ENCODE results near the gene LSP1.
A peak's percentile ranks its signal among the peaks of the same experiment; 100 is the strongest.
"Not testable (repeated sequence)": the region's sequence is repeated elsewhere in the genome, so short reads cannot be mapped to it uniquely, and the experiment has no call there.

LSP1 gene

DNA sequence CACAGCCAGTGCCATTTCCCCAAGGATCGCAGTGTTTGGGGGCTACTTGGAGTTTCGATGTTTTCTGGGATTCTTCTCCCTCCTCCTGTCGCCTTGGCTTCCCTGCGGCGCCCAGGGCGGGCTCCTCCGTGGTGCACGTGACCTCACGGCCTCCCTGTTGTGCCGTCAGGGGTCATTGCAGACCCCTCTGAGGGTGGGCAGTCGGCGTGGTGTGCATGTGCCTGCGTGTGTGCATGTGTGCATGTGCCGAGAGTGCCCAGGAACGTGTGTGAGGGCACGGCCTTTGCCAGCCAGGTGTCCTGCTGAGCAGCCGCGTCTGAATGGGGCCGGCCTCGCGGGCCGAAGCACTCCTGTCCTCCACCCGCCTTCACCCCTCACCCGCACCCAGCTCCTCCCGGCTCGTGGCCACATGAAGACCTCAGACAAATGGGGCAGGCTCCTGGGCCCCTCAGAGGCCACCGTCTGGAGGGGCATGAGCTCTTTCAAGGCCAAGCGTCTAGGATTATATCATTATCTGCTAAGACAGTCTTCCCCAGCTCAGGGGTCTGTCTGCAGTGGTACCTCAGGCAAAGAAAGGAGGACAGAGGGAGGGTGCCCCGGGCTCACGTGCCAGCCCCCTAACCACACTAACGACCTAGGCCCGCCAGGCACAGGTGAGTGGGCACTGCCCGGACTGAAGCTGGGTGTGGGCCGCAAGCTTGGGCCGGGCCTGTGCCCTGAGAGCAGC, 84.9 kb downstream of the LSP1 start:
- TF ChIP-seq, protein P1, sequence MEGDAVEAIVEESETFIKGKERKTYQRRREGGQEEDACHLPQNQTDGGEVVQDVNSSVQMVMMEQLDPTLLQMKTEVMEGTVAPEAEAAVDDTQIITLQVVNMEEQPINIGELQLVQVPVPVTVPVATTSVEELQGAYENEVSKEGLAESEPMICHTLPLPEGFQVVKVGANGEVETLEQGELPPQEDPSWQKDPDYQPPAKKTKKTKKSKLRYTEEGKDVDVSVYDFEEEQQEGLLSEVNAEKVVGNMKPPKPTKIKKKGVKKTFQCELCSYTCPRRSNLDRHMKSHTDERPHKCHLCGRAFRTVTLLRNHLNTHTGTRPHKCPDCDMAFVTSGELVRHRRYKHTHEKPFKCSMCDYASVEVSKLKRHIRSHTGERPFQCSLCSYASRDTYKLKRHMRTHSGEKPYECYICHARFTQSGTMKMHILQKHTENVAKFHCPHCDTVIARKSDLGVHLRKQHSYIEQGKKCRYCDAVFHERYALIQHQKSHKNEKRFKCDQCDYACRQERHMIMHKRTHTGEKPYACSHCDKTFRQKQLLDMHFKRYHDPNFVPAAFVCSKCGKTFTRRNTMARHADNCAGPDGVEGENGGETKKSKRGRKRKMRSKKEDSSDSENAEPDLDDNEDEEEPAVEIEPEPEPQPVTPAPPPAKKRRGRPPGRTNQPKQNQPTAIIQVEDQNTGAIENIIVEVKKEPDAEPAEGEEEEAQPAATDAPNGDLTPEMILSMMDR (IDR thresholded peaks at IDR 0.05; ENCODE audit: extremely low read depth, missing control alignments): no peak
- peak; percentile 32 for DNase-seq (ENCODE audit: low spot score)

DNA sequence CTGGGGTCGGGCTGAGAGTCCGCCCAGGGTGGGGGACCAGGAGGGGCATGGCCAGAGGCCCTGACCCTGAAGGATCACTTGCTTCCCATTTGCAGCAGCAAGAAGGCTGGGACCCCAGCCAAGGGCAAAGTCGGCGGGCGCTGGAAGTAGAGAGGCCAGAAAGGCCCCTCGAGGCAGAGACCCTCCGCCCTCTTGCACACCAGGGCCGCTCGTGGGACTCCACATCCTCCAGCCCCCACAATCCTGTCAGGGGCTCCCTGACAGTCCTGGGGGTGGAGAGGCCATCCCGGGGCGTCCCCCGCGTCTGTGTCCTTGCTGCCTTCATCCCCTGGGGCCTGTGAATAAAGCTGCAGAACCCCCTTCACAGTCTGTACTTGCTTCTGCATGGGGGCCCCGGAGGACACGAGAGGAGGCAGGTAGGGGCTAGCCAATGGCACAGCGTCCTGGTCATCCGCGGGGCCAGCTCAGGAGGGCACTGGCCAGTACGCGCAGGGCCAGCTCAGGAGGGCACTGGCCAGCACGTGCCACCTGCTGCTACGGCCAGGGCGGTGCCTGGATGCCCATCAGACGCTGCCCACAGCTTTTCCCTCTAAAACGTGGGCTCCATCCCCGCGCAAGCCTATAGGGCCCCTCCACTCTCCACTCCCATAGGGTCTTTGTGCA, 85.6 kb downstream of the LSP1 start:
- DNase-seq (ENCODE audit: low spot score): no peak

DNA sequence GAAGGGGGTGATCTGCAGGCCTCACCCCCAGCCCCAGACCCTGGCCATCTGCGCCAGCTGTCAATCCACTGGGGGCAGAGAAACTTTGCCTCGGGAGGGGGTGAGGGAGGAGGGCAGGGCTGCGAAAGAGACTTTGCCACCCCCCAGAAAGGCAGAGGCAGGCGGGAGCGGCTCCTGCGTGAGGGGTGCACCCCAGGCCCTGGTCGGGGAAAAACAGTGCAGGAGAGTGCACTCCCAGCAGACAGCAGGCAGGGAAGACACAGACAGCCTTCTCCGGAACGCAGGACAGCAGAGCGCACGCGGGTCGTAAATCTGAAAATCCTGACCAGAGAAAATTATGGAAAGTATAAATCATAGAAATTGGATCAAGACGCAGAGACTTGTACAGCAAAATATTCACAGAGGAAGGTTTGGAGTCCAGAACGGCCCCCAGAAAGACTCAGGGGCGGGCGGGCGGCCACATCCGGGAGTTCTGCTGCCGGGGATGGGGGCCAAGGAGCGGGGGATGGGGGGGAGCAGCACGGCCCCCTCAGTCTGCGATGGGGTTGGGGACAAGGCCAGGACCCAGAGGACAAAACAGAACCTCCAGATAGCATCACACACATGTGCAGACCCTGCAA, 86.2 kb downstream of the LSP1 start:
- DNase-seq (ENCODE audit: low spot score): peak; percentile 51
- TF ChIP-seq, protein P1 (IDR thresholded peaks at IDR 0.05; ENCODE audit: extremely low read depth, missing control alignments): no peak

More for the DNA sequence above, 85.6 kb downstream of the LSP1 start:
- TF ChIP-seq, protein P1 (IDR thresholded peaks at IDR 0.05; ENCODE audit: extremely low read depth, missing control alignments): no peak

DNA sequence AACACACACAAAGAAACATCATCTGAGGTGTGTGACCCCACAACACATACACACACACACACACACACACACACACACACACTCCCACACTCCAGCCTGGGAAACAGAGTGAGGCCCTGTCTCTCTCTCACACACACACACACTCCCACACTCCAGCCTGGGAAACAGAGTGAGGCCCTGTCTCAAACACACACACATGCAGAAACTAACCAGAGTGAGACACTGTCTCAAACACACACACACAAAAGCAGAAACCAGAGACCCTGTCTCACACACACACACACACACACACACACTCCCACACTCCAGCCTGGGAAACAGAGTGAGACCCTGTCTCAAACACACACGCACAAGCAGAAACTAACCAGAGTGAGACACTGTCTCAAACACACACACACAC, 86.9 kb downstream of the LSP1 start:
- DNase-seq (ENCODE audit: low spot score): not testable (repeated sequence)
